Fibroblast of the aortic adventitia (primary cell): ENCODE results near the gene CHPT1. TPM values are rescaled to one million over a fixed set of nuclear protein-coding genes. Genes with fewer than 3 reads are reported as not detected.
"Not testable (repeated sequence)": the region's sequence is repeated elsewhere in the genome, so short reads cannot be mapped to it uniquely, and the experiment has no call there.

Experiments used
- DNase-seq: peaks from one replicate; pipeline ENCODE4 v3.0.0-alpha.2; 2010; ENCODE audit warnings: low read depth
- H3K4me3 ChIP-seq: 2 replicates; pipeline ENCODE4 v1.5.1; 2011; ENCODE audit warnings: low read depth, mild to moderate bottlenecking, control low read depth, low read length, moderate library complexity
- CTCF ChIP-seq: IDR thresholded peaks from 2 replicates; pipeline ENCODE4 v1.5.1; 2011; ENCODE audit warnings: mild to moderate bottlenecking, low read length, control low read depth, inconsistent platforms; ENCODE audit not compliant: insufficient read depth
- total RNA-seq: library from RNA; depleted of rRNA; stranded (reverse); fragments of >200 nt; gene quantifications from 2 replicates; pipeline ENCODE4 v1.2.3, GENCODE V29; 2012; ENCODE audit warnings: low replicate concordance

Gene CHPT1
- total RNA-seq, 1 donor: 27.4 TPM

GRCh38 chr12:101654442-101654841 lies 43.0 kb upstream of the CHPT1 start:
- no peak for TF ChIP-seq CTCF
- no peak overlapping the region for H3K4me3 ChIP-seq
- no peak for DNase-seq

- no peak overlapping the region for H3K4me3 ChIP-seq
- TF ChIP-seq CTCF: no peak
- DNase-seq: no peak
These were observed 42.0 kb upstream of the CHPT1 start for GRCh38 chr12:101655393-101655792.

GRCh38 chr12:101660662-101661061 lies 36.8 kb upstream of the CHPT1 start:
- H3K4me3 ChIP-seq, DNase-seq: not testable (repeated sequence)

GRCh38 chr12:101663298-101663697 lies 34.1 kb upstream of the CHPT1 start:
- no peak for TF ChIP-seq CTCF
- no peak for DNase-seq
- no peak overlapping the region for H3K4me3 ChIP-seq

- no peak for TF ChIP-seq CTCF
- no peak overlapping the region for H3K4me3 ChIP-seq
- DNase-seq: no peak
These were observed 32.4 kb upstream of the CHPT1 start for GRCh38 chr12:101664992-101665391.

- no peak overlapping the region for H3K4me3 ChIP-seq
- TF ChIP-seq CTCF: no peak
- no peak for DNase-seq
These were observed 31.2 kb upstream of the CHPT1 start for GRCh38 chr12:101666052-101666728.

GRCh38 chr12:101667591-101667990 lies 29.8 kb upstream of the CHPT1 start:
- no peak for DNase-seq
- no peak overlapping the region for H3K4me3 ChIP-seq
- TF ChIP-seq CTCF: no peak
